CD4-positive, alpha-beta T cell treated with Interleukin-17A for 1 hour (primary cell): ENCODE results near the gene OSBPL10.
"Not testable (repeated sequence)": the region's sequence is repeated elsewhere in the genome, so short reads cannot be mapped to it uniquely, and the experiment has no call there.

ENCODE experiments used
- DNase-seq: peaks from one replicate; pipeline ENCODE4 v3.0.0-alpha.2; 2020

OSBPL10 gene, protein sequence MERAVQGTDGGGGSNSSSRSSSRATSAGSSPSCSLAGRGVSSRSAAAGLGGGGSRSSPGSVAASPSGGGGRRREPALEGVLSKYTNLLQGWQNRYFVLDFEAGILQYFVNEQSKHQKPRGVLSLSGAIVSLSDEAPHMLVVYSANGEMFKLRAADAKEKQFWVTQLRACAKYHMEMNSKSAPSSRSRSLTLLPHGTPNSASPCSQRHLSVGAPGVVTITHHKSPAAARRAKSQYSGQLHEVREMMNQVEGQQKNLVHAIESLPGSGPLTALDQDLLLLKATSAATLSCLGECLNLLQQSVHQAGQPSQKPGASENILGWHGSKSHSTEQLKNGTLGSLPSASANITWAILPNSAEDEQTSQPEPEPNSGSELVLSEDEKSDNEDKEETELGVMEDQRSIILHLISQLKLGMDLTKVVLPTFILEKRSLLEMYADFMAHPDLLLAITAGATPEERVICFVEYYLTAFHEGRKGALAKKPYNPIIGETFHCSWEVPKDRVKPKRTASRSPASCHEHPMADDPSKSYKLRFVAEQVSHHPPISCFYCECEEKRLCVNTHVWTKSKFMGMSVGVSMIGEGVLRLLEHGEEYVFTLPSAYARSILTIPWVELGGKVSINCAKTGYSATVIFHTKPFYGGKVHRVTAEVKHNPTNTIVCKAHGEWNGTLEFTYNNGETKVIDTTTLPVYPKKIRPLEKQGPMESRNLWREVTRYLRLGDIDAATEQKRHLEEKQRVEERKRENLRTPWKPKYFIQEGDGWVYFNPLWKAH

DNA sequence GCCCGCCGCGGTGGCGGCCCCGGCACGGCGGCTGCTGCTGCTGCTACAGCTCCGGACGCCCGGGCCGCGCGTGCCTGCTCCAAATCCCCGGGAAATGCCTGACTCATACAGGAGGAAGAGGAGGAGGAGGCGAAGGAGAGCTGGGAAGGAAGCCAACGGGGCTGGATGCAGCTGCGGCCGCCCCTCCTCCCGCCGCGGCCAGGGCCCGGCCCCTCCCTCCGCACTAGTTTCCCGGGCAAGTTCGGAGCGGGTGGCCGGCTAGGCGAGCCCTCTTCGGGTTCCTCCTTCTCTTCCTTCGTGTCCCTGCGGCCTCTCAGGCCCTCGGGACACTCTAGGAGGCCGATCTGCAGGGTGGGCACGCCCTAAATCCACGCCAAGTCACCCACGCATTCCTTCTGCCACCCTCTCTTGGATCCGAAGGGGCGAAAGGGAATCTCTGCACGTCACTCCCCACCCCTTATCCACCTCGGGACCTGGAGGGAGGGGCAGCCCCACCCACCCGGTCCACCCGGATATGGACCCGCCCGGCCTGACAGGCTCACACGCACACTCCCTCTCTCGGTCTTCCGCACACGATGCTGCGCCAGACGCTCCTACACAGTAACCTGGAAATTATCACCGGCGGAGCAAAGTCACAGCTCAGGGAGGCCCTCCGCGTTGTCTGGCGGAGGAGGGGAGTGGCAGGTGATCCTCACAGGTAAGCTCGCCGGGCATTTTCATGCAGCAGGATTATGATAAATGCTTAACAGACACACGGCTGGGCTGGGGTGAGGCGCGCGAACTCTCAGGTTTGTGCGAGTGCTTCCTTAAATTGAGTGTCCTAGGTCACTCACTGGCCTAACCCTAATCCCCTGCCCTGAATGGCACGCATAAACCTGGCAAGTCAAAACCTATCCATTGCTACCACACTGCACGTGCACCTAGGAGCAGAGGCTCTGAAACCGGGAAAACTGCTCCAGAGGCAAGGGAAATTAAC lies at the start of gene OSBPL10, which contains the start of gene ZNF860:
TSS of gene OSBPL10 (minus strand) at position 57 of the 976 bp plus-strand sequence. CDS start 83 bp downstream, outside the sequence.
TSS of gene ZNF860 (plus strand) at position 545 of the 976 bp plus-strand sequence. CDS start 7,330 bp downstream, outside the sequence.
- DNase-seq: no peak

DNA sequence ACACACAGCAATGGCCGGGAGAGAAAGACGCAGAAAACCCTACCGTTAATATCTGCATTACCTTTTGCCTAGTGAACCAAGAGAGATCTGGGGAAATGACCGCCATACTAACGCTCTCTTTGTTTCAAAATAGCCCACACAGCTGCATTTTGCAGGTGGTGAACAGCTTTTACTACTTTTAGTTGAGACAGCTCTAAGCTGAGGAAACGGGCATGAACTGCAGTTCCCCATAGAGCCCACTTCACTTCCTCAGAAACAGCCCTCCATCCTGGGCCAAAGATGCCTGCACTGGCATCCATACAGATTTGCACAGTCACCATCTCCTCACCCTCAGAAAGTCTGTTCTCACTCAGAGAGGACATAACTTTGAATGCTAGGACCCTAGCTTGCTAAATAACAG lies 45.5 kb upstream of the OSBPL10 start:
- DNase-seq: no peak

DNA sequence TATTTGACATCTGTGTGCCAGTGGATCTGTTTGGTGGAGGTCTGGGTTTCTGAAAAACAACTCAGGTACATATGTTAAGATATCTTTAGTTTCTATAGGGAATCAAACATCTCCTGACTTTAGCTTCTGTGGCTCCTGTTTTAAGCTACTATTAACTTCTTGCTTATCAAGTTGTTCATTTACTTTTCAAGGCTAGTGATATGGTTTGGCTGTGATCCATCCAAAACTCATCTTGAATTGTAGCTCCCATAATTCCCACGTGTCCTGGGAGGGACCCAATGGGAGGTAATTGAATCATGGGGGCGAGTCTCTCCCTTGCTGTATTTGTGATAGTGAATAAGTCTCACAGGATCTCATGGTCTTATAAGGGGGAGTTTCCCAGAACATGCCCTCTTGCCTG lies 41.9 kb upstream of the OSBPL10 start:
- DNase-seq: no peak

DNA sequence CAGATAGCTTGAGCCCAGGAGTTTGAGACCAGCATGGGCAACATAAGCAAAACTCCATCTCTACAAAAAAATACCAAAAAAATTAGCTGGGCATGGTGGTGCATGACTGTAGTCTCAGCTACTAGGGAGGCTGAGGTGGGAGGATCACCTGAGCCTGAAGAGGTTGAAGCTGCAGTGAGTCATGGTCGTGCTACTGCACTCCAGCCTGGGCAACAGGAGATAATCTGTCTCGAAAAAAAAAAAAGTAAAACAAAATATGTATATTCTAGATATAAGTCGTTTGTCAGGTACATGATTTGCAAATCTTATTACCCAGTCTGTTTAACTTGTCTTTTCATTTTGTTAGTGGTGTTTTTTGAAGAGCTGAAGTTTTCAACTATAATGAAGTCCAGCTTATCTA lies 40.7 kb upstream of the OSBPL10 start:
- no peak for DNase-seq

DNA sequence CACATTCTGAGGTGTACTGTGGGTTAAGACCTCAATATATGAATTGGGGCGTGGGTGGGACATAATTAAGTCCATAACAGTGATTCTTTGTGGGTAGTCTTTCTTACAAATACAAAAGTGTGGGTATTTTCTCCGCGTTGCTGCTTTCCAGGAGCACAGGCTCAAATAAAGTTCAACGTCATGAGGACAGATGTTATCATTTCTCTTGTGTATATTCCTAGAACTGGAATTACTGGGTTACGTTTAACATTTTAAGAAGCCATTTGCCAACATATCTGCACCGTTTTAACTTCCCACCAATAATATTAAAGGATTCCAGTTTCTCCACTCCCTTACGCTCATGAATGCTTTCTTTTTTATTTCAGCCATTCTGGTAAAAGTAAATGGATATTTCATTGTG lies 40.1 kb upstream of the OSBPL10 start:
- DNase-seq: no peak

DNA sequence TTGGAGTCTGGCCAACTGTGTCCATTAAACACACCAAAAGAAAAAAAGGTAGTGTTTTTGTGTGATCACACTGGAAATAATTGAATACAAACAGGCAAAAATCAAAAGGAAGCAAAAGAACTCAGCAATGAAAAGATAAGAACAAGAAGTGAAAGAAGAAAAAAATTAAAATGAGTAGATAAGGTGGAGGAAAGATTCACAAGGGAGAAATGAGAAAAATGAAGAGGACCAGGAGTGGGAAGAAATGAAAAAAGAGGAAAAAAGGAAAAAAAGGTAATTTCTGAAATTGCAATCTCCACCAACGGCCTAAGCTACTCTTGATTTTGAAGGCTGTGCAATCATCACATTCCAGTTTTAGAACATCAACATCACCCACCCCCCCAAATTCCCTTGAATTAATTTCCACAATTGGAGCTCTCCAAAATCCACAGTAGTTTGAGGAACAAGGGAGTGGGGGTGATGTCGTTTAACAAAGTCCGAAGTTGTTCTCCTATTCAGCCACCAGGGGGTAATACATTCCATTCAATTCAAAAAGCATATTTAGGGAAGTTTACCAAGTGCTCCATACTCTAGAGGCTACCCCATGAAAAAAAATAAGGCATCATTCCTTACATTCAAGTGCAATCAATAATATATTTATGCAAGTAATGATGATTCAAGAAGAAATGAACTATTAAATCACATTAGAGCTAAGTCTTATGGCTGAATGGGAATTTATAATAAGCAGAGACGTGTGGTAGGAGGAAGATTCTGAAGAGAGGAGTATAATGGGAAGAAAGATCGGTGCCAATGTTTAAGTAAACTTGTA lies 37.9 kb upstream of the OSBPL10 start:
- DNase-seq: peak; percentile 45

DNA sequence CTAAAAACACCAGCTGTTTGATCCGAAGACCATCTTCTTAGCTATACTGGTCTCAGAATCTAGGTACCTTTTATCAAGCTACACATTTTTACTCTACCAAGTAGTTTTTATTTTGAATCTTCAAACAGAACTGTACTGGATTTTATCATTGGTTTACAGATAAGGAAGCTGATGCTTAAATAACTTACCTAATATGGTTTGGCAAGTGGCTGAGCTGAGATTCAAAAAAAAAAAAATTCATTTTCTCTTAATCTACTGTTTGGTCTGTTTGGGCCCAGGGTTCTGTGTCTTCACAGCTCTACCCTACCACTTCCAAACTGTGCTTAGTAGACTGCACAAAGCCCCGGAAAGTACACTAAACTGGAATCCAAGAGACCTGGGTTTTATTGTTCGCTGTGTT lies 36.2 kb upstream of the OSBPL10 start:
- no peak for DNase-seq

DNA sequence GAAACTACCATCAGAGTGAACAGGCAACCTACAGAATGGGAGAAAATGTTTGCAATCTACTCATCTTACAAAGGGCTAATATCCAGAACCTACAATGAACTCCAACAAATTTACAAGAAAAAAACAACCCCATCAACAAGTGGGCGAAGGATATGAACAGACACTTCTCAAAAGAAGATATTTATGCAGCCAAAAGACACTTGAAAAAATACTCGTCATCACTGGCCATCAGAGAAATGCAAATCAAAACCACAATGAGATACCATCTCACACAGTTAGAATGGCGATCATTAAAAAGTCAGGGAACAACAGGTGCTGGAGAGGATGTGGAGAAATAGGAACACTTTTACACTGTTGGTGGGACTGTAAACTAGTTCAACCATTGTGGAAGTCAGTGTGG lies 34.6 kb upstream of the OSBPL10 start:
- DNase-seq: not testable (repeated sequence)

DNA sequence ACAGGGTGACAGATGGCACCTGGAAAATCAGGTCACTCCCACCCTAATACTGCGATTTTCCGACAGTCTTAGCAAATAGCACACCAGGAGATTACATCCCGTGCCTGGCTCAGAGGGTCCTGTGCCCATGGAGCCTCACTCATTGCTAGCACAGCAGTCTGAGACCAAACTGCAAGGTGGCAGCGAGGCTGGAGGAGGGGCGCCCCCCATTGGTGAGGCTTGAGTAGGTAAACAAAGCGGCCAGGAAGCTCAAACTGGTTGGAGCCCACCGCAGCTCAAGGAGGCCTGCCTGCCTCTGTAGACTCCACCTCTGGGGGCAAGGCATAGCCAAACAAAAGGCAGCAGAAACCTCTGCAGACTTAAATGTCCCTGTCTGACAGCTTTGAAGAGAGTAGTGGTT lies 29.6 kb upstream of the OSBPL10 start:
- DNase-seq: not testable (repeated sequence)

DNA sequence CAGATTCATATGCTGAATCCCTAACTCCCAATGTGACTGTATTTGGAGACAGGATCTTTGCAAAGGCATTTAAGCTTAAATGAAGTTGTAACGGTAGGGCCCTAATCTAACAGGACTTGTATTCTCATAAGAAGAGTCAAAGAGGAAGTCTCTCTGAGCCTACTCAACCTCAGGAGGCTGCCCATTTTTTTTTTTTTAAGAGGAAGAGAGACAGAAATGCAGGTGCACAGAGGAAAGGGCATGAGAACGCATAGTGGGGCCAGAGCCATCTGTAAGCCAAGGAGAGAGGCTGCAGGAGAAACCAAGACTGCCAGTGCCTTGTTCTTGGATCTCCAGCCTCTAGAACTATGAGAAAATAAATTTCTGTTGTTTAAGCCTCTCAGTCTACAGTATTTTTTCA lies 28.9 kb upstream of the OSBPL10 start:
- DNase-seq: no peak

DNA sequence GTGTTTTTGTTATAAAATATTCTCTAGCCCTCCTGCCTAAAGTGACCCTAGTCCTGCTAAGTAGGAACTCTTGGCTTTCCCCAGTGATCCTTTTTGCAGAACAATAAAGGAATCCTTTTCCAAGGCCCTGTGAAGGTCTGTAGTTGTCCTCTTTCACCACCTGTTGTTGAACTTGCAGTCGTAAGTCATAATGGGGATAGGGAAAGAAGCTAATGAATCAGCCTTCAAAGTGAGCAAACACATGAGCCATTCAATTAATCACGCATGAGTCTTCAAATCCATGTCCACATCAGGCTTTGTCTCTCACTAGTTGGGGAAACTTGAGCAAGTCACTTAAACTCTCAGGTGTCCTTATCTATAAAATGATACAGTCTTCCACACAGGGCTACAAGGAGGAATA lies 28.0 kb upstream of the OSBPL10 start:
- no peak for DNase-seq

DNA sequence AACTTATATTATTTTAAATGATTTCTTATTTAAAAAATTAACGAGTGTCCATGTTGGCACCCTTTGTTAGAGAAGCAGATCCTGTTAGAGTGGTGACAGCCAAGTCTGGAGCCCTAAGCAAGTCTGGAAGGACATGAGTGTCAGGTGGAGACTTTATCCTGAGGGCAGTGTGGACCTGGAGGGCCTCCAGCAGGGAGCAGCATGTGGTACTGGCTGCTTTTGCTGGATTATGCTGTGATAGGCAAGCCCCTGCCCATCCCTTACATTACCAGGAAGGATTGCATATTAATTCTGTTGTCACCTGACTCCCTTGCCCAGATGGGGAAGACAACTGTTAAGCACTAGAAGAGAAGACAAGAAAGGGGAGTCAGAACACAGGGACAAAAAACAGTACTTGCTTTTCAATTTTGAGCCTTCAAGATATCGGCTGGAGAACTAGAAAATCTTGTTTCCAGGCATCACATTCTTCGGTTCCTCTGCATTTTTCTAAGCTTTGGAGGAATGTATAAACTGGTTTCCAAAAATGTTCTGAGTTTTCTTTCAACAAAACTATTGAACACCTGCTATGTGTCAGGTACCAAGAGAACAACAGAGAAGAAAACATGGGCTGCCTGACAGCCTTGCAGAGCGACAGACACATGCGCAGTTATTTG lies 23.2 kb upstream of the OSBPL10 start:
- no peak for DNase-seq

DNA sequence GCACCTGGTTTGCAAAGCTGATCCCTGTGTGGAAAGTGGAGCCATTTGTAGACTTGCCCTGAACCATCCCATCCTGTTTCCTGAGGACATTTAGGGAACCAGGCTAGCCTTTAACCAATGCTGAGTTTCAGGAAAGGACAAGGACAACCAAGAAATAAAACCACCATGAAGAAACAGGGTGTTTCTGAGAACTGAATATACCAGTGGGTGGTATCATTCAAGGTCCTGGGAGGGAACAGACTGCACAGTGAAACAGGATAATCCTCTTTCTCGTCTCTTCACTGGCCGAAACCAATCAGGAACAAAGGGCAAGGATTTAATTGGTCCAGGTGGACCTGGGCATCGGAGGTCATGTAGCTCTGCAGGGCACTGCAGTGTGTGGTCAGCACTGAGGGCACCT lies 22.3 kb upstream of the OSBPL10 start:
- no peak for DNase-seq

DNA sequence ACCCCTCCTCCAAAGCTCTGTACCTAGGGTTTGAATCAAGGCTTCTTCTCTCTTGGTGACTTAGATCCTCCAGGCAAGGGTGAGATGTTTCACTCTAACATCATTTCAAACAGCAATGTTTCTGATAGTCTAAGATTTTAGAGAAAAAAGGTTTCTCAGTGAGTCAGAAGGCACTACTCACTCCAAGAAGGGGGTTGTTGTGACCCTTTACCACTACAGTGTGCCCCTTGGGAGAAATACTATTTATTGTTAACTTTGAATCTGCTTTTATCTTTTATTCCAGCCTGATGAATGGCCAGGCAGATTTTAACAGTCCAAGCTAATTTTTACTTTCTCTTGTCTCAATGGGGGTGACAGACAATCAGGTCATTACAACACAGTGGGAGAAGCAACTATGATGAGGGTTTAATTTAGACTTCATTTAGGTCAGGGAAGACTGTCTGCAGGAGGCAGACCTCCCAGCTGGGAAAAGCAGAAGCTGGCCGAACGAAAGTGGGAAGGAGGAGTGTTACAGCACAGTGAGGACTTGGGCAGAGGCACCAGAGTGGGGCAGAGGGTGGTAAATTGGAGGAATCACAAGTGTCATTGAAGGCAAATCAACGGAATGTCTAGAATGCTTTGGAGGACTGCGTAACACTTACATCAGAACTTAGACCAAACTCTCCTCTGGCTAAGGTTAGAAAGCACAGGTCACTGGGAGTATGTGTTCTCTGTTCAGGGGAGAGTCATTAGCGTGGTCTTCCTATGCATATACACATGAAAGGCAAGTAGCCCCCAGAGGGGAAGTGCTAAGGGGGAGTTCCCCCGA lies 21.7 kb upstream of the OSBPL10 start:
- DNase-seq: no peak

DNA sequence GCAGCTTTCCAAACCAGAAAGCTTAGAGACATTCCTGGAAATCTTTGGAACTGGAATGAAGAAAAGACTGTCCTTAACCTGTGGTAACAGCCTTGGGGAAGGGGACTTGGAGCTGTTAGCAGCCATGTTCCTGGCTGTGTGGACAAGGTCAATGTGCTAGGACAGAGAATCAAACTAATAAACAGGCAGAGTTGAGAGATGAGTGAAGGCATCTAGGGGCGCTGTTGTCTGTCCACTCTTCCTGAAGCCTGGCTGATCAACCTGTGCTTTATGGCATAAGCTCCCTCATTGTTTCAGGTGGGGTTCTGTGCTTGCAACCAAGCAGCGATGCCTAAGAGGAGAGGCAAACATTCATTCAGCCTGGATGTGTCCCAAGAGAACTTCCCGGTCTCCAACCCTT lies 19.8 kb upstream of the OSBPL10 start:
- DNase-seq: no peak

DNA sequence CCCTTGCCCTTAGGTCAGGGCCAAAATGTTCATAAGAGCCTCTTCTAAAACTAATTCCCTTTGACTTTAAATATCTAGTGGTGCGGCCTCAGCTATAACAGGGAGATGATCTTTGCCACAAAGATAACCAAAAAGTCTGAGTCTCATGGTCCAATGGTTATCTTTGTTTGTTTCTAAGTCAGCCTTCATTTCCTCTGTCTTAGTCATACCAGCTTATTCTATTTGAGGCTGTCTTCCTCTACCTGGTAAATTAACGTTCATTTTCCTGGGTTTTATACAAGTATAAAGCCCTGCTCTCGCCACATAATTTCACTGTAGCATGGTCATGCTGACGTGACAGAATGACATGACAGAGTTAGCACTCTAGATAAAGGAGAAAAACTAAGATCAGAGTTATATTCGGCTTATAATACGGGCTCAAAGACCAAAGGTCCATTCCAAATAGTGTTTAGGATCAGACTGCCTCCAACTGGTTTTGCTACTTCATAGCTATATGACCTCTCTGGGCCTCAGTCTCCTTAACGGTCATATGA lies 18.9 kb upstream of the OSBPL10 start:
- no peak for DNase-seq

DNA sequence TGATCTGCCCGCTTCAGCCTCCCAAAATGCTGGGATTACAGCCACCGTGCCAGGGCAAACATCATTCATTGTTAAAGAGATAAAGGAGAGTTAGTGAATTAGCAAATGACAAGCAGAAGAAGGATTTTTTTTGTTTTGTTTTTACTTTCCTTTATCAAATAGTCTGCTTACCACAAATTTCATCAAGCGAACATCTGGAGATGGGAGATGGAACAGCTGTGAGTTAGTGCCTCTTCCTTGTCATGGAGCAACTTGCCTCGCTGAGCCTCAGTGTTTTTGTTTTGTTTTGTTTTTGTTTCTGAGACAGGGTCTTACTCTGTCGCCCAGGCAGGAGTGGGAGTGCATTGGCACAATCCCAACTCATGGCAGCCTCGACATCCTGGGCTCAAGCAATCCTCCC lies 16.4 kb upstream of the OSBPL10 start:
- no peak for DNase-seq

DNA sequence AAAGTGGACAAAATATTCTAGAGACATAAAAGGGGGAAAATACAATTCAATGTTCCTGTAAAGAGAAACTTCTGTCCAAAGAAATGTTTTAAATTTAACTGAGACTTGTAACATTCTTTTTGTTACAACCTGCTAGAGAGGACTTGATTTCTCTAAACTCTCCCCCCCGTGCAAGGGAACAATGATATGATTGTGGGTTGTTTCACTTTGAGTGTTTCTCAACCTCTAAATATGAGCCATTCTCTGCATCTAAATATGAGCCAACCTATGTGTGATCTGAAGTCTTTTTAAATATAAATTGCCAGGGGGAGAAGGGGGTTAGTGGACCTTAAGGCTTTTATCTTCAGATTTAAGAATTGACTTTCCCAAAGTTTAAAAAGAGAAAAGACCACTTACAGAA lies 15.1 kb upstream of the OSBPL10 start:
- DNase-seq: no peak

DNA sequence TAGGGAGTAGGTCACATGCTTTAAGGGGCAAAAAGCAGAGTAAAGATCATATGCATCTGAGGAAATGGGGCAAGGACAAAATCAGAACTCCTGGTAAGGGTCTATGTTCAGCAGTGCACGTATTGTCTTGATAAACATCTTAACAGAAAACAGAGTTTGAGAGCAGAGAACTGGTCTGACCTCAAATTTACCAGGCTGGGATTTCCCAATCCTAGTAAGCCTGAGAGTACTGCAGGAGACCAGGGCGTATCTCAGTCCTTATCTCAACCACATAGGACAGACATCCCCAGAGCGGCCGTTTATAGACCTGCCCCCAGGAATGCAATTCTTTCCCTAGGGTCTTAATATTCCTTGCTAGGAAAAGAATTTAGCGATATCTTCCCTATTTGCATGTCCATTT lies 14.0 kb upstream of the OSBPL10 start:
- DNase-seq: not testable (repeated sequence)

DNA sequence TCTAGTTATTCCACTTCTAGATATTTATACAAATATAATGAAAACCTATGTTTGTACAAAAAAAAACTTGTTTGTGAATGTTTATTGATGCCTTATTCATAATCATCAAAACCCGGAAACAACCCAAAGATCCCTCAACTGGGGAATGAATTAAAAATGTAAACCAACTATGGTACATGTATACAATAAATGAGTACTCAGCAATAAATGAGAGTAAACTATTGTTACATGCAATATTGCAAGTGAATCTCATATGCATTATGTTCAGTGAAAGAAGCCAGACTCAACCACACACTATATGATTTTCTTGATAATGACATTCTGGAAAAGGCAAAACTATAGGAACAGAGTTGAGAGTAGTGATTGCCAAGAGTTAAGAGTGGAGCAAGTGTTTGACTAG lies 12.8 kb upstream of the OSBPL10 start:
- DNase-seq: no peak
